ENCODE data around the gene COL6A3. TPM values are rescaled to one million over a fixed set of nuclear protein-coding genes. Genes with fewer than 3 reads are reported as not detected.

The COL6A3 gene
- total RNA-seq, 1 experiment from 2014 or later = 45.0 TPM

- TF ChIP-seq CTCF (conservative IDR thresholded peaks at IDR 0.05; ENCODE audit: low read depth, low read length) = no peak
- no peak for TF ChIP-seq EZH2phosphoT487 (IDR thresholded peaks at IDR 0.05; ENCODE audit: borderline replicate concordance, low read length)
- TF ChIP-seq EZH2 (IDR thresholded peaks at IDR 0.05; ENCODE audit: low read length, unreplicated experiment) = no peak
- intact Hi-C loops (cut with micrococcal nuclease) = no loop called here
These were observed 20.4 kb downstream of the COL6A3 start for GRCh38 chr2:237393523-237393922.

GRCh38 chr2:237392186-237392585 is 21.8 kb downstream of the COL6A3 start:
- Histone ChIP-seq H3K9me3 (ENCODE audit: low read length) (no peaks in the 10 kb centered on the region), H3K79me2 (ENCODE audit: low read length) (no peaks in the 10 kb centered on the region), H2AFZ (ENCODE audit: low read length) (no peak overlapping the region), H3K4me3 (ENCODE audit: low read length) (no peak overlapping the region), H3K9ac (ENCODE audit: low read length) (no peak overlapping the region), H4K20me1 (ENCODE audit: low read length) (no peaks in the 10 kb centered on the region), H3K27me3 (ENCODE audit: low read length) (no peaks in the 10 kb centered on the region), H3K27ac (ENCODE audit: low read length) (no peak overlapping the region), H3K9me2 (replicated peaks; ENCODE audit: low read length) (no peaks in the 10 kb centered on the region), H3K36me3 (ENCODE audit: low read depth, low read length) (peaks cover 17% of the 10 kb centered on the region), H3F3A (ENCODE audit: low read length, unreplicated experiment) (no peaks in the 10 kb centered on the region), H3K4me1 (ENCODE audit: insufficient read depth, low read length) (no peaks in the 10 kb centered on the region), H3K4me2 (ENCODE audit: low read length) (no peak overlapping the region)
- no TSS peak for BruUV-seq (replicated peaks)
- ATAC-seq (no peak), DNase-seq (no peak)
- POLR2A ChIA-PET (ENCODE audit: unreplicated experiment) = no interaction called here
- intact Hi-C loops (cut with micrococcal nuclease) = no loop called here
- no peak for TF ChIP-seq CTCF (conservative IDR thresholded peaks at IDR 0.05; ENCODE audit: low read depth, low read length)
- TF ChIP-seq EZH2 (IDR thresholded peaks at IDR 0.05; ENCODE audit: low read length, unreplicated experiment) = no peak
- TF ChIP-seq EZH2phosphoT487 (IDR thresholded peaks at IDR 0.05; ENCODE audit: borderline replicate concordance, low read length) = no peak
- CTCF ChIA-PET = no interaction called here

More at GRCh38 chr2:237393523-237393922, 20.4 kb downstream of the COL6A3 start:
- no peak overlapping the region for H3K9ac ChIP-seq (ENCODE audit: low read length)
- no peak overlapping the region for H3K4me2 ChIP-seq (ENCODE audit: low read length)
- H3K4me1 ChIP-seq (ENCODE audit: insufficient read depth, low read length) = no peaks in the 10 kb centered on the region
- no peaks in the 10 kb centered on the region for H4K20me1 ChIP-seq (ENCODE audit: low read length)
- DNase-seq (no peak), ATAC-seq (no peak)
- no peaks in the 10 kb centered on the region for H3K79me2 ChIP-seq (ENCODE audit: low read length)
- H3K27ac ChIP-seq (ENCODE audit: low read length) = no peak overlapping the region
- POLR2A ChIA-PET (ENCODE audit: unreplicated experiment) = interaction anchor here (0.6 kb wide), 2 partner anchors 11 to 259 kb away, joined by 3 to 4 read pairs; no protein-coding TSS in a partner anchor
- no peaks in the 10 kb centered on the region for H3K27me3 ChIP-seq (ENCODE audit: low read length)
- no peaks in the 10 kb centered on the region for H3K9me2 ChIP-seq (replicated peaks; ENCODE audit: low read length)
- no peak overlapping the region for H3K4me3 ChIP-seq (ENCODE audit: low read length)
- CTCF ChIA-PET = no interaction called here
- no peaks in the 10 kb centered on the region for H3F3A ChIP-seq (ENCODE audit: low read length, unreplicated experiment)
- no peak overlapping the region for H2AFZ ChIP-seq (ENCODE audit: low read length)
- peaks cover 17% of the 10 kb centered on the region for H3K36me3 ChIP-seq (ENCODE audit: low read depth, low read length)
- BruUV-seq (replicated peaks) = no TSS peak
- no peaks in the 10 kb centered on the region for H3K9me3 ChIP-seq (ENCODE audit: low read length)

DNA sequence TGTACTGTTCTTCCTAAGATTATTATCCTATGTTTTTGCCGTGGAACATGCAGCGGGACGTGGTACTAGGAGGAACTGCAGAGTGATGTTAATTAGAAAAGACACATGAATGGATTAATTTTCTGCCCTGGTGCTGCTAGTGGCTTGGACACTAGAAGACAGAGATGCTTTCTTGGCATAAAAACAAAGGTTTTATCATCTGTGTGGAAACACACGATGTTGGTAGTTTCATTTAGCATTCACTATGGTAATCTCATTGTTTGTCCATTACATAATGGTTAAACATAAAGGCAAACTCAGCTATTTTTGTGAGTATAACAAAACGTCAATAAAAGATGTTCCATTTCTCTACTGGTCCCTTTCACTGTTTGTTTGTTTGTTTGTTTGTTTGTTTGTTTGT is 22.8 kb downstream of the COL6A3 start:
- H3K79me2 ChIP-seq (ENCODE audit: low read length) = no peaks in the 10 kb centered on the region
- H3K9ac ChIP-seq (ENCODE audit: low read length) = no peak overlapping the region
- DNase-seq = no peak
- H3K27ac ChIP-seq (ENCODE audit: low read length) = no peak overlapping the region
- no peaks in the 10 kb centered on the region for H4K20me1 ChIP-seq (ENCODE audit: low read length)
- H3K36me3 ChIP-seq (ENCODE audit: low read depth, low read length) = peaks cover 17% of the 10 kb centered on the region
- H3K4me1 ChIP-seq (ENCODE audit: insufficient read depth, low read length) = no peaks in the 10 kb centered on the region
- no peak overlapping the region for H3K4me2 ChIP-seq (ENCODE audit: low read length)
- POLR2A ChIA-PET (ENCODE audit: unreplicated experiment) = no interaction called here
- no peaks in the 10 kb centered on the region for H3K27me3 ChIP-seq (ENCODE audit: low read length)
- intact Hi-C loops (cut with micrococcal nuclease) = no loop called here
- no peak overlapping the region for H2AFZ ChIP-seq (ENCODE audit: low read length)
- H3K9me2 ChIP-seq (replicated peaks; ENCODE audit: low read length) = no peaks in the 10 kb centered on the region
- H3K4me3 ChIP-seq (ENCODE audit: low read length) = no peak overlapping the region
- ATAC-seq = no peak
- H3F3A ChIP-seq (ENCODE audit: low read length, unreplicated experiment) = no peaks in the 10 kb centered on the region
- TF ChIP-seq EZH2phosphoT487 (IDR thresholded peaks at IDR 0.05; ENCODE audit: borderline replicate concordance, low read length) = no peak
- no peak for TF ChIP-seq CTCF (conservative IDR thresholded peaks at IDR 0.05; ENCODE audit: low read depth, low read length)
- no peak for TF ChIP-seq EZH2 (IDR thresholded peaks at IDR 0.05; ENCODE audit: low read length, unreplicated experiment)
- no TSS peak for BruUV-seq (replicated peaks)
- CTCF ChIA-PET = no interaction called here
- H3K9me3 ChIP-seq (ENCODE audit: low read length) = no peaks in the 10 kb centered on the region

Measured in PC-3 (cell line).